ENCODE results near the gene PDSS2.

Gene PDSS2

DNA sequence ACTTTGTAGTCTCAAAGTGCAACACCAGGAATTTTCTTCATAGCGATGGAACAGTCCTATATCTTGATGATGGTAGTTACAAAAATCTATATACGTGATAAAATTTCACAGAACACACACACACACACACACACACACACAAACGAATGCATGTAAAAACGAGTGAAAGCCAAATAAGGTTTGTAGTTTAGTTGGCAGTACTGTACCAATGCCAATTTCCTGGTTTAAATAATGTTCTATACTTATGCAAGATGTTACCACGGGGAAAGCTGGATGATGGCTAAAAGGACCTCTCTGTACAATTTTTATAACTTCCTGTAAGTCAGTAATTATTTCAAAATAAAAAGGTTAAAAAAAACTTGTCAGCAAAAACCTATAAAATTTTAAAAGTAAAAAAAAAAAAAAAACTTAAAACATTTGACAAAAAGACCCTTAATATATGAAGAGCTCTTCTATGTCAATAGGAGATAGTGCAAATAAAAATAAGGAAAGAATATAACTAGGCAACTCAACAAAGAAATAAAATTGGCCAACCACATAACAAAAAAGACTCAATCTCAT is 37.6 kb downstream of the PDSS2 start:
- no peak overlapping the region for H3K4ac ChIP-seq (ENCODE audit: low read depth, low read length)
- no peak overlapping the region for H3K4me3 ChIP-seq (ENCODE audit: low read depth, low read length)
- no peak overlapping the region for H3K23ac ChIP-seq (ENCODE audit: low read length)
- no CpG with 5 or more reads among the region's 5 CpGs for WGBS (ENCODE audit: extremely low coverage, insufficient coverage, insufficient read length)
- H3K4me2 ChIP-seq (ENCODE audit: low read length), result no peak overlapping the region
- H2AK5ac ChIP-seq (ENCODE audit: low read length), result no peak overlapping the region
- H3K79me2 ChIP-seq (ENCODE audit: control insufficient read depth, insufficient read depth, low read length, poor library complexity), result no peaks in the 10 kb centered on the region
- H2BK12ac ChIP-seq (ENCODE audit: low read length), result no peak overlapping the region
- no peak overlapping the region for H2AFZ ChIP-seq (ENCODE audit: insufficient read depth, low read length, poor library complexity)
- H2BK5ac ChIP-seq (ENCODE audit: low read depth, low read length, poor library complexity), result no peak overlapping the region
- DNase-seq, result peak in 1 of 2 donors; percentile 22
- H4K12ac ChIP-seq (ENCODE audit: low read depth, low read length), result no peak overlapping the region
- no peaks in the 10 kb centered on the region for H3K79me1 ChIP-seq (ENCODE audit: low read length)
- no peak overlapping the region for H2BK120ac ChIP-seq (ENCODE audit: insufficient read depth, low read length, poor library complexity)
- H3K36me3 ChIP-seq (ENCODE audit: control insufficient read depth in 1 of 2, insufficient read depth in 2 of 2, low read length in 2 of 2), result peaks cover 2 to 4% of the 10 kb centered on the region in 2 experiments
- no peak overlapping the region for H3K9ac ChIP-seq (ENCODE audit: low read length)
- no peak overlapping the region for H3K18ac ChIP-seq (ENCODE audit: low read length)
- no peak overlapping the region for H3K14ac ChIP-seq (ENCODE audit: low read length)
- no peak overlapping the region for H3K27ac ChIP-seq (ENCODE audit: low read depth, low read length)
- H4K91ac ChIP-seq (ENCODE audit: low read depth, low read length), result no peak overlapping the region
- H3K9me3 ChIP-seq (ENCODE audit: insufficient read depth, low read depth, low read length), result peaks cover 7% of the 10 kb centered on the region
- H4K8ac ChIP-seq (ENCODE audit: low read depth, low read length), result no peak overlapping the region
- no peaks in the 10 kb centered on the region for H3K27me3 ChIP-seq (ENCODE audit: insufficient read depth, low read length)
- H3K4me1 ChIP-seq (ENCODE audit: control insufficient read depth in 1 of 2, insufficient read depth in 2 of 2, low read length in 2 of 2), result no peaks in the 10 kb centered on the region

DNA sequence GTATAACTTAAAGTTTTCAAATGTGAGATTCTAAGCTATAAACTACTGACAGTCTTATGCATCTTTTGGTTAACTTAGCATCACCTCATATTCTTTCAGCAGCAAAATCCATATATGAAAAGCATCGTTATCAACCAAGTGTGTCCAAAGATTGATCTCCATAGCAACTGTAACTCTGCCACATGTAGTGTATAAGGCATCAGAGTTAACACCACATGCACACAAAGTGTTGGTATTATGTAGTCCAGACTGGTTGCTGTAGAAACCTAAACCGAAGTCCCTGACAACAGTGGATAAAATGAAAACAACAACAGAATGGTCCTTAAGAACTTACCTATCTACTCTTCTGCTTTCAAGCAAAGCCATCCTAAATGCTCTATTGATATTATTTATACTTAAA is 39.6 kb downstream of the PDSS2 start:
- Histone ChIP-seq H3K27ac (ENCODE audit: low read depth, low read length) (no peak overlapping the region), H3K4me1 (ENCODE audit: control insufficient read depth in 1 of 2, insufficient read depth in 2 of 2, low read length in 2 of 2) (no peaks in the 10 kb centered on the region), H3K79me1 (ENCODE audit: low read length) (no peaks in the 10 kb centered on the region), H3K79me2 (ENCODE audit: control insufficient read depth, insufficient read depth, low read length, poor library complexity) (no peaks in the 10 kb centered on the region), H3K4me2 (ENCODE audit: low read length) (no peak overlapping the region), H3K9ac (ENCODE audit: low read length) (no peak overlapping the region), H3K27me3 (ENCODE audit: insufficient read depth, low read length) (no peaks in the 10 kb centered on the region), H2AFZ (ENCODE audit: insufficient read depth, low read length, poor library complexity) (no peak overlapping the region), H3K18ac (ENCODE audit: low read length) (no peak overlapping the region), H3K14ac (ENCODE audit: low read length) (no peak overlapping the region), H3K4me3 (ENCODE audit: low read depth, low read length) (no peak overlapping the region), H4K91ac (ENCODE audit: low read depth, low read length) (no peak overlapping the region), H2BK12ac (ENCODE audit: low read length) (no peak overlapping the region), H3K4ac (ENCODE audit: low read depth, low read length) (no peak overlapping the region), H3K23ac (ENCODE audit: low read length) (no peak overlapping the region), H2BK120ac (ENCODE audit: insufficient read depth, low read length, poor library complexity) (no peak overlapping the region), H2BK5ac (ENCODE audit: low read depth, low read length, poor library complexity) (no peak overlapping the region), H2AK5ac (ENCODE audit: low read length) (no peak overlapping the region), H3K9me3 (ENCODE audit: insufficient read depth, low read depth, low read length) (no peaks in the 10 kb centered on the region), H4K12ac (ENCODE audit: low read depth, low read length) (no peak overlapping the region), H4K8ac (ENCODE audit: low read depth, low read length) (no peak overlapping the region), H3K36me3 (ENCODE audit: control insufficient read depth in 1 of 2, insufficient read depth in 2 of 2, low read length in 2 of 2) (no peaks in the 10 kb centered on the region)
- no peak for DNase-seq
- no CpG with 5 or more reads among the region's 2 CpGs for WGBS (ENCODE audit: extremely low coverage, insufficient coverage, insufficient read length)

DNA sequence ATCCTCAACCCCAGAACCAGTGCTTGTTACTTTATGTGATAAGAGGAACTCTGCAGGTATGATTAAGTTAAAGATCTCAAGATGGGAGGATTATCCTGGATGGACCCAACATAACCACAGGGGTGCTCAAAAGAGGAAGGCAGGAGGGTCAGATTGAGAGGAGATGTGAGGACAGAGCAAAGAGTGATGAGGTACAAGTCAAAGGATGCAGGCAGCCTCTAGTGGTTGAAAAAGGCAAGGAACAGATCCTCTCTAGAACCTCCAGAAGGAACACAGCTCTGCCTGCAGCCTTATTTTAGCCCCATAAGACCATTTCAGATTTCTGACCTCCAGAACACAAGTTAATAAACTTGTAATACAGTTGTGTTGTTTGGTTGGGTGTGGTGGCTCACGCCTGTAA is 41.2 kb downstream of the PDSS2 start:
- Histone ChIP-seq H4K8ac (ENCODE audit: low read depth, low read length) (no peak overlapping the region), H3K14ac (ENCODE audit: low read length) (no peak overlapping the region), H3K79me2 (ENCODE audit: control insufficient read depth, insufficient read depth, low read length, poor library complexity) (no peaks in the 10 kb centered on the region), H3K27ac (ENCODE audit: low read depth, low read length) (no peak overlapping the region), H3K36me3 (ENCODE audit: control insufficient read depth in 1 of 2, insufficient read depth in 2 of 2, low read length in 2 of 2) (no peaks in the 10 kb centered on the region), H3K4me2 (ENCODE audit: low read length) (no peak overlapping the region), H2BK12ac (ENCODE audit: low read length) (no peak overlapping the region), H3K4me1 (ENCODE audit: control insufficient read depth in 1 of 2, insufficient read depth in 2 of 2, low read length in 2 of 2) (no peaks in the 10 kb centered on the region), H2BK120ac (ENCODE audit: insufficient read depth, low read length, poor library complexity) (no peak overlapping the region), H4K12ac (ENCODE audit: low read depth, low read length) (no peak overlapping the region), H2AFZ (ENCODE audit: insufficient read depth, low read length, poor library complexity) (no peak overlapping the region), H3K9me3 (ENCODE audit: insufficient read depth, low read depth, low read length) (no peaks in the 10 kb centered on the region), H3K4me3 (ENCODE audit: low read depth, low read length) (no peak overlapping the region), H3K23ac (ENCODE audit: low read length) (no peak overlapping the region), H4K91ac (ENCODE audit: low read depth, low read length) (no peak overlapping the region), H2BK5ac (ENCODE audit: low read depth, low read length, poor library complexity) (no peak overlapping the region), H3K9ac (ENCODE audit: low read length) (no peak overlapping the region), H2AK5ac (ENCODE audit: low read length) (no peak overlapping the region), H3K4ac (ENCODE audit: low read depth, low read length) (no peak overlapping the region), H3K79me1 (ENCODE audit: low read length) (no peaks in the 10 kb centered on the region), H3K18ac (ENCODE audit: low read length) (no peak overlapping the region), H3K27me3 (ENCODE audit: insufficient read depth, low read length) (no peaks in the 10 kb centered on the region)
- peak in 1 of 2 donors; percentile 30 for DNase-seq
- WGBS (ENCODE audit: extremely low coverage, insufficient coverage, insufficient read length), result no CpG with 5 or more reads among the region's 1 CpG

DNA sequence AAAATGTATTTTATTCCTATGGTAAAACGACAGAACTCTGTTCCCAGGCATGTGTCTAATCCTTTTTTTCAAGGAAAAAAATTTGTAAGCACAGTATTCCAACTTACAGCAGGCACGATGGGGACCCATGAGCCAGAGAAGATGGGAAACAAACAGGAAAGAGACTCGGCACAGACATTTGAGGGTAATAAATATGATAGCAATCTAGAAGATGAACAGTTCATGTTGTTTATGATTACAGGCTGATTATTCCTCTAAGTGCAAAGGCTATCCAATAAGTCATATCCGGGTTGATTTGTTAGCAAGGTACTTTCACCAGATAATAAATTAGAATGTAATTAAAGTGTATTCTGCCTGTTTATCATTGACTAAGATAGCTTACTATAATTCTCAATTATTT is 43.2 kb downstream of the PDSS2 start:
- H2BK5ac ChIP-seq (ENCODE audit: low read depth, low read length, poor library complexity), result no peak overlapping the region
- H2BK120ac ChIP-seq (ENCODE audit: insufficient read depth, low read length, poor library complexity), result no peak overlapping the region
- DNase-seq, result no peak
- no CpG with 5 or more reads among the region's 4 CpGs for WGBS (ENCODE audit: extremely low coverage, insufficient coverage, insufficient read length)
- no peaks in the 10 kb centered on the region for H3K27me3 ChIP-seq (ENCODE audit: insufficient read depth, low read length)
- H3K27ac ChIP-seq (ENCODE audit: low read depth, low read length), result no peak overlapping the region
- H3K79me2 ChIP-seq (ENCODE audit: control insufficient read depth, insufficient read depth, low read length, poor library complexity), result no peaks in the 10 kb centered on the region
- H2AK5ac ChIP-seq (ENCODE audit: low read length), result no peak overlapping the region
- H3K4me3 ChIP-seq (ENCODE audit: low read depth, low read length), result no peak overlapping the region
- no peak overlapping the region for H3K14ac ChIP-seq (ENCODE audit: low read length)
- H3K18ac ChIP-seq (ENCODE audit: low read length), result no peak overlapping the region
- no peak overlapping the region for H3K4me2 ChIP-seq (ENCODE audit: low read length)
- no peaks in the 10 kb centered on the region for H3K4me1 ChIP-seq (ENCODE audit: control insufficient read depth in 1 of 2, insufficient read depth in 2 of 2, low read length in 2 of 2)
- no peaks in the 10 kb centered on the region for H3K9me3 ChIP-seq (ENCODE audit: insufficient read depth, low read depth, low read length)
- no peak overlapping the region for H2AFZ ChIP-seq (ENCODE audit: insufficient read depth, low read length, poor library complexity)
- no peak overlapping the region for H4K8ac ChIP-seq (ENCODE audit: low read depth, low read length)
- no peaks in the 10 kb centered on the region for H3K36me3 ChIP-seq (ENCODE audit: control insufficient read depth in 1 of 2, insufficient read depth in 2 of 2, low read length in 2 of 2)
- no peak overlapping the region for H4K12ac ChIP-seq (ENCODE audit: low read depth, low read length)
- H4K91ac ChIP-seq (ENCODE audit: low read depth, low read length), result no peak overlapping the region
- no peak overlapping the region for H3K9ac ChIP-seq (ENCODE audit: low read length)
- no peaks in the 10 kb centered on the region for H3K79me1 ChIP-seq (ENCODE audit: low read length)
- H2BK12ac ChIP-seq (ENCODE audit: low read length), result no peak overlapping the region
- no peak overlapping the region for H3K4ac ChIP-seq (ENCODE audit: low read depth, low read length)
- no peak overlapping the region for H3K23ac ChIP-seq (ENCODE audit: low read length)
